GM21360 (cell line): ENCODE data around the gene UNC80.

Experiments used
- ATAC-seq: cut with Tn5 transposase; IDR thresholded peaks from one replicate; pipeline ENCODE4 v1.9.1; 2021; ENCODE audit warnings: mild to moderate bottlenecking, moderate library complexity; ENCODE audit not compliant: unreplicated experiment

UNC80 gene

DNA sequence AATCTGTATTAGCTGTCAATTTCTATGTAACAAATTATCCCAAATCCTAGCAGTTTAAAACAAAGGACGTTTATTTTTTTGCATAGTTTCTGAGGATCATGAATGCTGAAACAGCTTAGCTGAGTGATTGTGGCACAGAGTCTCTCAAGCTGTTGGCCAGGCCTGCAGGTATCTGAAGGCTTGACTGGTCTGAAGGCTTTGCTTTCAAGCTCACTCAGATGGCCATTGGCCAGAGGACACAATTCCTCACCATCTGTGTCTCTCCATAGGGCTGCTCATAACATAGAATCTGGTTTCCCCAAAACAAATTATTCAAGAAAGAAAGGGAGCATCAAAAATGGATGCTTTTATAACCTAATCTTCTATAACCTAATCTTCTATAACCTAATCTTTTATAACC, 33.7 kb downstream of the UNC80 start:
- no peak for ATAC-seq

GRCh38 chr2:209806318-209806717, 34.7 kb downstream of the UNC80 start:
- ATAC-seq, result no peak

- ATAC-seq, result no peak
These were observed 36.9 kb downstream of the UNC80 start for GRCh38 chr2:209808521-209808920.

DNA sequence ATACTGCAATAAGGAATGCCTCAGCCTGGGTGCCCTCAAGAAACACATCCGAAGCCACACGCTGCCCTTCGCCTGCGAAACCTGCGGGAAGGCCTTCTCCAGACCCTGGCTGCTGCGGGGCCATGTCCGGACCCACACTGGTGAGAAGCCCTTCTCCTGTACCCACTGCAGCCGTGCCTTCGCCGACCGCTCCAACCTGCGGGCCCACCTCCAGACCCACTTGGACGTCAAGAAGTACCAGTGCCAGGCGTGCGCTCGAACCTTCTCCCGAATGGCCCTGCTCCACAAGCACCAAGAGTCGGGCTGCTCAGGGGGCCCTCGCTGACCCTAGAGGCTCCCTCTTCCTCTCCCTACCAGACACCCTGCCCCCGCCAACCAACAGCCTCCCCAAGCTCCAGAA, 37.6 kb downstream of the UNC80 start:
- ATAC-seq, result no peak

GRCh38 chr2:209817844-209818271, 46.2 kb downstream of the UNC80 start:
- no peak for ATAC-seq

- ATAC-seq, result no peak
These were observed 47.3 kb downstream of the UNC80 start for GRCh38 chr2:209818939-209819338.

- no peak for ATAC-seq
These were observed 50.2 kb downstream of the UNC80 start for GRCh38 chr2:209821806-209822205.

- ATAC-seq, result no peak
These were observed 51.9 kb downstream of the UNC80 start for GRCh38 chr2:209823484-209823883.

GRCh38 chr2:209824391-209824790, 52.8 kb downstream of the UNC80 start:
- ATAC-seq, result no peak

- ATAC-seq, result no peak
These were observed 59.3 kb downstream of the UNC80 start for GRCh38 chr2:209830722-209831465.

- no peak for ATAC-seq
These were observed 63.1 kb downstream of the UNC80 start for GRCh38 chr2:209834767-209835166.

- ATAC-seq, result no peak
These were observed 68.8 kb downstream of the UNC80 start for GRCh38 chr2:209840434-209840833.

DNA sequence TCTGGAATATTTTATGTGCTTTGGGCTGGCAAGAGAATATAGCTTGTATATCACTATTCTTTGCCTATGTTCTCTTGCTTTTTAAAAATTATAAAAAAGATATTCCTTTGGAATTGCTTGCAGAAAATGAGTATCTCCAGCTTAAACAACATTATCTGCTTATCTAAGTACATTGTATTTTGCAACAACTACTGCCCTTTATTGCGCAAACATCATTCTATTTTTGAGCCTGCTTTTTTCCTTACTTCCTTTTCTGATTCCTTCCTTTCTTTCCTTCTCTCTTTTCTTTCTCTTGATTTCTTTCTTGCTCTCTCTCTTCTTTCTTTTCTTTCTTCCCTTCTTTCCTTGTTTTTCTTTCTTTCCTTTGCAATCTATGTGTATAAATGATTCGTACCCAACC, 74.0 kb downstream of the UNC80 start:
- no peak for ATAC-seq

- ATAC-seq, result no peak
These were observed 93.2 kb downstream of the UNC80 start for GRCh38 chr2:209864716-209865295.

GRCh38 chr2:209868271-209868994, 96.8 kb downstream of the UNC80 start:
- no peak for ATAC-seq

GRCh38 chr2:209870067-209870466, 98.4 kb downstream of the UNC80 start:
- ATAC-seq, result no peak

DNA sequence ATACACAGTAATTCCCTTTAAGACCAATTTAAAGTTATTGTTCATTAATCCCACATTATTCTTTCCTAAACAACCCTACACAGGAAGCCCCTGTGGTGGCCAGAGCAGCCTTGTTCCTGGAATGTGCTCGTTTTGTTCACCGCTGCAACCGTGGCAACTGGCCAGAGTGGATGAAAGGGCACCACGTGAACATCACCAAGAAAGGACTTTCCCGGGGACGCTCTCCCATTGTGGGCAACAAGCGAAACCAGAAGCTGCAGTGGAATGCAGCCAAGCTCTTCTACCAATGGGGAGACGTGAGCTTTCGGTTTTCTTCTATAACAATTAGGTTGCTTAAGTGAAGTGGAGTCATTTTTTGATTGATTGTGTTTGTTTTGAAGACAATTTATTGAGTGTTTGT, 101.0 kb downstream of the UNC80 start:
- ATAC-seq, result no peak

DNA sequence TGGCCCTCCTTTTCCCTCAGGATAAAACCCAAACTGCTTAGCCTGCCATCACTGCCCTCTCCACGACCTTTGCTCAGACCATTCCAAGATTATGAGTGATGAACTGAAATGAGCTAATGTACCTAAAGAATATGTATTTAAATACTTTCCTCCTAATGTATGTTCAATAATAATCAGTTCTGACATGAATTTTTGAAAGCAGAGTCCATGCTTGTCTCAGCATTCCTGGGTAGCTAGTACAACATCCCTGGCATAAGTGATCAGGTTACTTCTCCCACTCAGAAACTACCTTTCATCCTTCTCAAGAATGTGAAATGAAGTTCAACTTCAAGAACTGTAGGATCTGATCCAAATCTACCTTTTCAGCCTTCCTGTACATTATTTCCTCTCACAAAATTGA, 103.6 kb downstream of the UNC80 start:
- no peak for ATAC-seq

GRCh38 chr2:209876211-209876610, 104.6 kb downstream of the UNC80 start:
- no peak for ATAC-seq

- ATAC-seq, result no peak
These were observed 107.1 kb downstream of the UNC80 start for GRCh38 chr2:209878701-209879100.

- no peak for ATAC-seq
These were observed 129.0 kb downstream of the UNC80 start for GRCh38 chr2:209900638-209901037.

GRCh38 chr2:209901172-209901571, 129.5 kb downstream of the UNC80 start:
- no peak for ATAC-seq
